GM21381 (cell line): ENCODE measurements around the gene IFNW1.

ENCODE experiments used
- ATAC-seq: cut with Tn5 transposase; IDR thresholded peaks from one replicate; pipeline ENCODE4 v1.9.1; 2021; ENCODE audit warnings: mild to moderate bottlenecking, moderate library complexity; ENCODE audit not compliant: unreplicated experiment

Gene IFNW1

DNA sequence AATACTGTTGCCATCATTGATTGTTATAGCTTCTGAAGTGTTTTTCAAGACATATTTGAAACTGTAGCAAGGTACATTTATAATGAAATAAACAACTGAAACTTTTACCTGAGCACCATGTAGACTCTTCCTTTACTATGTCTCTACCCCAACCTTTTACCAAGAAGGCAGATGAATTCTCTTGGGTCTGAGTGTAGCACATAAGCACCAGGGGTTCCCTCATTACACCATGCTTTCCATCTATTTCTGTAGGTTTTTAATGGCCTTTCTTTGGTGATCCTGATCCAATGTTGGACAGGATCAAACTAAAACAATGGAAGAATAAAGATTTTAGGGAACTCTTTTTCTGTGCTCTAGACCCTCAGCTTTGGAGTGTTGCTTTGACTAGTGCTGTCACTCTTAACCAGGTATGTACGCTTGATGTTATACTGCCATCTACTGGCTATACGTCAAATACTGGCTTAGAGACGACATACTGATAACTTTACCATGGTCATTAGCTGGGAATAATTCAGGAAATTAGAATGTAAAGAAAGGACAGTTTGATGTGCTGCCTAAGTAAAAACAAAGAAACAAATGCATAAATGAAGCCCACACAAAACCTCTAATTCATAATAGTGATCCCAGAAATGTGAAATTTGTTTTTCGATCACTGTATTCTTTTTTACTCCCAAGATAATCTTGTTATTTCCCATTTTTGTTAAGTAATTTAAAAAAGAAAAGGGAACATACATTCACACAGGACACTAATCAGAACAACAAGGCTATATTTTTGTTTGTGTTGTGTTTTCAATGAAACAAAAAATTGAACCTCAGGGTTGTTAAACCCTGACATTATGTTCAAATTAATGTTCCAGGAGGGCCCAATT is 30.7 kb downstream of the IFNW1 start:
- peak; percentile 96 for ATAC-seq

DNA sequence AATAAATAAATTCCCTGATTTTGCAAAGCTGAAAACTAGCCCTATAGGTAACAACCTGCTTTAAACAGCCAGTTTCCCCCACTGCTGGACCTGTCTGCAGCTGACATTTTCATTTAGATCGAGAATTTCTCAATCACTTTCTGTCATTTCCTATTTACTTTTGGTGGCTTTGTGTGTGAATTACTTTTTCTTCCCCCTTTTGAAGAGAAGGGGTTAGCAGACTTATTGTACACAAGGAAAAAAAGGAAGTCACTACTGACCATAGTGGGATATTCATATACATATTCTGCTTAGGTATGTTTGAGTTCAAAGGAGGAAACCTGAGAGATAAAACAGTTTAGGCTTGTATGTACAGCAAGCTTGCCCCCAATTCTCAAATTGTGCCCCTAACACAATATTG is 36.8 kb downstream of the IFNW1 start:
- ATAC-seq, result no peak

- no peak for ATAC-seq
These were observed 39.3 kb downstream of the IFNW1 start for GRCh38 chr9:21102305-21102704.

DNA sequence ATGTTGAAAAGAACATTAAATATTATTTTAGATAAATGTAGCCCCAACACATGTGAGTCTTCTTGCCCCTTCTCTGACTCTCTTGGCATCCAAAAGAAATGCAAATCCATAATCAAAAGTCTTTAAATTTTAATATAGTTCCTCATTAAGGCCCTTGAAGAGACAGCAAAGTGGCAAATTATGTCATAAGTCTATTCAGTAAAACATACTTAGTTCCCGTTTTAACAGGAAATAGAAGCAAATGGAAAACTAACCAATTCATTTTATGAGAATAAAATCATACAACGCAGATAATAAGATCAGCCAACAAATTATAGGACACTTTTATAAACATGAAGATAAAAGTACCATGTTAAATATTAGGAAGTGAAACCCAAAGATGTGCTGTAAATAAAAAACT is 43.8 kb downstream of the IFNW1 start:
- no peak for ATAC-seq

- no peak for ATAC-seq
These were observed 44.8 kb downstream of the IFNW1 start for GRCh38 chr9:21096901-21097255.

DNA sequence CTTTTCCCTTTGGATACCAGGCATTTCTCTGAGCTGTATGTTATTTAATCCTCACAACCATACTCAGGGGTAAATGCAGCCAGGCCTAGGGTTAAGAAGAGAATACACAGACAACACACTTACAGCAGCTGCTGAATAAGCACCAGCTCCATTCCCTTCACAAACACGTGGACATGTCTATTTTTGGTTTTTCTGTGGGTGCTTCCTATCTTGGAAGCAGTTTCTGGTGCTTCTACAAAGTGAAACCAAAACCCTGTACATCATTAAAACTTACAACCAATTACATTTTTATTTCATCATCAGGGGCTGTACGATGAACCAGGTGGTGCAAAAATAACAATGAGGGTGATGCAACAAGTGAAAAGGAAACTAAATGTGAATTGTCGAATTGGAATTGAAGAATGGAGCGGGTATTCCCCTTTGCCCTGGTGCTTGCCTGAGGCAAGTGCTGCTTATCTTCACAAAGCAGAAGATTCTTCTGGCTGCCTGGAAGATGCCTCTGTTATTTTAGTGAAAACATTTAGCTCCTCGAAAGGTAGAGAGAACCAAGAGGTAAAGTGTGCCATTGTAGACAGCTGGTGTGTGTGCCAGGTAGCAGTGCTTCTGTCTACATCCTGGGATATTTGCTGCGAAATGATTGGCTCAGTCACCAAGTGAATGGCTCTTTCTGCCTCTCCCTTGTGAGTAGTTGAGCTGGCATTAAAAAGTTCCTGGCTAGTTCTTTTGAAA is 45.3 kb downstream of the IFNW1 start:
- peak; percentile 80 for ATAC-seq

GRCh38 chr9:21095561-21095960 is 46.1 kb downstream of the IFNW1 start:
- no peak for ATAC-seq
